Activated CD4-positive, alpha-beta memory T cell treated with anti-CD3 and anti-CD28 coated beads, Interleukin-2, amount 10 ng/mL, durations not matched to agents 7 days and 5 days (primary cell): Measurements from ENCODE around the gene MGAT4A. TPM values are rescaled to one million over a fixed set of nuclear protein-coding genes. Genes with fewer than 3 reads are reported as not detected.
"Not testable (repeated sequence)": the region's sequence is repeated elsewhere in the genome, so short reads cannot be mapped to it uniquely, and the experiment has no call there.

Experiments used
- CTCF ChIA-PET: fragments of 350-600 bp; sonication (Branson Sonifier 250); formaldehyde crosslinking; loops from one replicate; lab custom pipeline; 2021; ENCODE audit warnings: antibody characterized with exemption, inconsistent platforms; lab: Charles Lee
- POLR2A ChIA-PET: fragments of 350-600 bp; sonication (Branson Sonifier 250); formaldehyde crosslinking; loops from one replicate; lab custom pipeline; 2021; ENCODE audit warnings: antibody characterized with exemption; lab: Charles Lee
- DNase-seq: peaks from one replicate; pipeline ENCODE4 v3.0.0-alpha.2; 2020
- H3K27ac Mint-ChIP-seq: one replicate; pipeline ENCODE4 v1.8.0; 2021; ENCODE audit warnings: mild to moderate bottlenecking, mixed read lengths
- H3K27me3 Mint-ChIP-seq: one replicate; pipeline ENCODE4 v1.8.0; 2021; ENCODE audit warnings: mixed read lengths
- H3K36me3 Mint-ChIP-seq: one replicate; pipeline ENCODE4 v1.8.0; 2021; ENCODE audit warnings: low read depth, mixed read lengths
- H3K4me1 Mint-ChIP-seq: one replicate; pipeline ENCODE4 v1.8.0; 2021; ENCODE audit warnings: mixed read lengths
- H3K4me3 Mint-ChIP-seq: one replicate; pipeline ENCODE4 v1.8.0; 2021; ENCODE audit warnings: mild to moderate bottlenecking, mixed read lengths
- H3K9me3 Mint-ChIP-seq: one replicate; pipeline ENCODE4 v1.8.0; 2021; ENCODE audit warnings: mixed read lengths
- total RNA-seq, 2 experiments: library from RNA; stranded (reverse); gene quantifications; one replicate each; pipeline ENCODE4 v1.2.3, GENCODE V29; 2021

Gene MGAT4A
- total RNA-seq, 2 experiments from 2014 or later = 69.8 to 80.6 TPM

DNA sequence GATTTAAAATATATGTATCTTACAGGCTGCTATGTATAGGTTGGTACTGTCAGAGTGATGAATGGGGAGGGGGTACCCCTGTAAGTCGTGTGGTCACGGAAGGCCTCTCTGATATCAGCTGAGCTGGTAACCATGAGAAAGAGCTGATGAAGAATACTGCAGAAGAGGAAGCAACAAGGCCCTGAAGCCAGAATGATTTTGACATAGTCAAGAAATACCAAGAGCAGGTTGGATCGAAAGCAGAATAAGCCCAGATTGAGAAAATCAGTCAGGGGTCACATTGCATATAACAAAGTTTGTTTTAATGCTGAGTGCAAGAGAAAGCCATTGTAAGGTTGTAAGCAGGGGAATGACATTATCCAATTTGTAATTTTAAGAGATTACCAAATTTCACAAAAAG lies 65.3 kb downstream of the MGAT4A start:
- ChIA-PET CTCF (no interaction called here), POLR2A (interaction anchor here (1.3 kb wide), 1 partner anchor 33 kb away, joined by 3 read pairs; no protein-coding TSS in a partner anchor)
- no peak overlapping the region for H3K4me3 Mint-ChIP-seq

DNA sequence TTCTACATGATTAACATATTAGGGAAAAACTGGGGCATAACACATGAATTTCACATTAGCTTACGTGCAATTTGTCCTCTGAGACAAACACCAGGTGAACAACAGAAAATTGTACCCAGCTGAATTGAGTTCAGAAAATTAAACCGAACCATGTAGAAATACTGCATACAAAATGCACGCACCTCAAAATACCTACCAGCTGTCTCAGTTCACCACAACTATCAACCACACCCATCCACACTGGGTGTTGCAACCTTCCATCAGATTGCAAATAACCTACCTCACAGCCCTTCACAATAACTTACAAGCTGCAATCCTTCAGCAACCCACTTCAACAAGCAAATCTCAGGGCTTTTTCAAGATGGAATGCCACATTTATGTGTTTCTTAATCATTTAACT lies 66.6 kb downstream of the MGAT4A start:
- ChIA-PET POLR2A (interaction anchor here (0.7 to 11.3 kb wide), 19 partner anchors 9 to 218 kb away, joined by 3 to 195 read pairs (median 4); partner anchors contain the start of genes COA5, MGAT4A and UNC50), CTCF (interaction anchor here (0.6 to 1.8 kb wide), 11 partner anchors 9 to 173 kb away, joined by 3 to 6 read pairs (median 4); partner anchors contain the start of gene MGAT4A)
- H3K27ac Mint-ChIP-seq = peak overlapping the region; percentile 99
- H3K4me3 Mint-ChIP-seq = peak overlapping the region; percentile 58
- no peaks in the 10 kb centered on the region for H3K27me3 Mint-ChIP-seq
- DNase-seq = peak; percentile 79
- peaks cover 24% of the 10 kb centered on the region for H3K9me3 Mint-ChIP-seq
- H3K4me1 Mint-ChIP-seq = peaks cover 66% of the 10 kb centered on the region
- peaks cover 69% of the 10 kb centered on the region for H3K36me3 Mint-ChIP-seq

More for the DNA sequence above, 65.3 kb downstream of the MGAT4A start:
- H3K27ac Mint-ChIP-seq = peak overlapping the region; percentile 99
- H3K4me1 Mint-ChIP-seq = peaks cover 55% of the 10 kb centered on the region
- H3K27me3 Mint-ChIP-seq = no peaks in the 10 kb centered on the region
- H3K9me3 Mint-ChIP-seq = peaks cover 22% of the 10 kb centered on the region
- no peak for DNase-seq
- peaks cover 69% of the 10 kb centered on the region for H3K36me3 Mint-ChIP-seq

DNA sequence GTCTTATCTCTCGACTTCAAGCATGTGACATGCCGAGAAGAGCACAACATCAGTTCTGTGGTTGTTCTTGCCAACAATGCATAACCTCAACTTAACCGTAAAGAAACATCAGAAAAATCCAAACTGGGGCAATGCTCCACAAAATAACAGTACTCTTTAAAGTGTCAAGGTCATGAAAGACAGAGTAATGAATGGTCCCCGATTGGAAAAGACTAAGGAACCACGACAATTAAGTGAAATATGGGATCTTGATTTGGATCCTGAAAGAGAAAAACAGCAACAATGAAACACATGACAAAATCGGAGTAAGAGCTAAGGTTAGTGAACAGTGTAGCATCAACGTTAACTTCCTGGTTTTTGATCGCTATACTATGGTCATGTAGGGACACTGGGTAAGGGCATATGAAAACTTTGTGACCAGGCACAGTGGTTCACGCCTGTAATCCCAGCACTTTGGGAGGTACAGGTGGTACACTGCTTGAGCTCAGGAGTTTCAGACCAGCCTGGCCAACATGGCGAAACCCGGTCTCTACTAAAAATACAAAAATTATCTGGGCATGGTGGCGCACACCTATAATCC lies 67.3 kb downstream of the MGAT4A start:
- CTCF ChIA-PET = interaction anchor here (0.6 to 1.8 kb wide), 12 partner anchors 10 to 174 kb away, joined by 3 to 6 read pairs (median 4); partner anchors contain the start of gene MGAT4A
- Mint-ChIP-seq H3K4me1 (peaks cover 72% of the 10 kb centered on the region), H3K27ac (peak overlapping the region; percentile 99), H3K27me3 (no peaks in the 10 kb centered on the region), H3K36me3 (peaks cover 67% of the 10 kb centered on the region), H3K9me3 (peaks cover 20% of the 10 kb centered on the region), H3K4me3 (peak overlapping the region; percentile 79)
- POLR2A ChIA-PET = interaction anchor here (0.7 to 11.3 kb wide), 21 partner anchors 10 to 217 kb away, joined by 3 to 195 read pairs (median 4); partner anchors contain the start of genes COA5, MGAT4A and UNC50
- DNase-seq = peak; percentile 30

DNA sequence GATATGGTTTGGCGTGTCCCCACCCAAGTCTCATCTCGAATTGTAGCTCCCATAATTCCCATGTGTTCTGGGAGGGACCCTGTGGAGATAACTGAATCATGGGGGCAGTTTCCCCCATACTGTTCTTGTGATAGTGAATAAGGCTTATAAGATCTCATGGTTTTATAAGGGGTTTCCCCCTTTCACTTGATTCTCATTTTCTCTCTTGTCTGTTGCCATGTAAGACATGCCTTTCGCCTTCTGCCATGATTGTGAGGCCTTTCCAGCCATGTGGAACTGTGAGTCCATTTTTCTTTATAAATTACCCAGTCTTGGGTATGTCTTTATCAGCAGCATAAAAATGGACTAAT lies 71.5 kb downstream of the MGAT4A start:
- Mint-ChIP-seq H3K36me3 (peaks cover 47% of the 10 kb centered on the region), H3K4me3 (peak overlapping the region; percentile 77), H3K4me1 (peaks cover 80% of the 10 kb centered on the region), H3K27ac (peak overlapping the region; percentile 93)
- H3K9me3 Mint-ChIP-seq, DNase-seq, H3K27me3 Mint-ChIP-seq: not testable (repeated sequence)
- CTCF ChIA-PET = interaction anchor here (1.0 to 4.6 kb wide), 4 partner anchors 9 to 112 kb away, joined by 3 to 22 read pairs (median 10); partner anchors contain the start of gene MGAT4A
- POLR2A ChIA-PET = interaction anchor here (0.9 to 11.3 kb wide), 7 partner anchors 35 to 177 kb away, joined by 3 to 195 read pairs (median 8); partner anchors contain the start of gene MGAT4A

DNA sequence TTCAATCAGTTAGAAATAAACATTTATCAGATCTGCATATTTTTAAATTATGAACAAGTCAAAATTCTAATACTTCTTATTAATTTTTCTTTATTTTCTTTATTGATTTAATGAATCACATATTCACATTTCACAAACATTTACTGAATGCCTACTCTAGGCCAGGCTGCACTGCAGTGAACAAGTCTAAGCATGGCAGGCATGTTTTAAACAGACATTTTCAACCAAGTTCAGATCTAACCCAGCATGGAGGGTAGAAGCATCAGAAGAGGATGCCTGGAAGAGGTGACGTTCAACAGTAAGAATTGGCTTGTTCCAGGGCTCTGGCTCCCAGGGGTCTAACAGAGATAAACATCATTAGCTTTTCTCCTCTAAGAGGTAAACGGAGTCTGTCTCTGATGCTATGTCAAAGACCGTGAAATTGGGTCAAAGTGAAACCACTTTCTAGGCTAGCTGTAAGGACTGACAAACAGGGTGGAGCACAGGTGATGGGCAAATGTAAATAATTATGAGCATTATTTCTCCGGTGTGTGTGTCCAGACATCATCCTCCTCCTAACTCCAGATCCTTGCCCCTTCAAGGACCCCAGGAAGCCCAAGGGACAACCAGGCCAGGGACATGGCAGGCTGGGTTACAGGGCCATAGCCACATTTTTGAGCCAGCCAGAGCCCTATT lies 72.0 kb downstream of the MGAT4A start:
- Mint-ChIP-seq H3K4me3 (peak overlapping the region; percentile 77), H3K36me3 (peaks cover 52% of the 10 kb centered on the region), H3K27me3 (no peaks in the 10 kb centered on the region), H3K9me3 (peaks cover 5% of the 10 kb centered on the region), H3K4me1 (peaks cover 80% of the 10 kb centered on the region), H3K27ac (peak overlapping the region; percentile 93)
- peak; percentile 27 for DNase-seq
- CTCF ChIA-PET = interaction anchor here (0.8 to 4.6 kb wide), 5 partner anchors 8 to 112 kb away, joined by 3 to 22 read pairs (median 5); partner anchors contain the start of genes COA5, MGAT4A and UNC50
- POLR2A ChIA-PET = interaction anchor here (1.2 to 11.3 kb wide), 6 partner anchors 35 to 163 kb away, joined by 3 to 195 read pairs (median 8); partner anchors contain the start of gene MGAT4A

DNA sequence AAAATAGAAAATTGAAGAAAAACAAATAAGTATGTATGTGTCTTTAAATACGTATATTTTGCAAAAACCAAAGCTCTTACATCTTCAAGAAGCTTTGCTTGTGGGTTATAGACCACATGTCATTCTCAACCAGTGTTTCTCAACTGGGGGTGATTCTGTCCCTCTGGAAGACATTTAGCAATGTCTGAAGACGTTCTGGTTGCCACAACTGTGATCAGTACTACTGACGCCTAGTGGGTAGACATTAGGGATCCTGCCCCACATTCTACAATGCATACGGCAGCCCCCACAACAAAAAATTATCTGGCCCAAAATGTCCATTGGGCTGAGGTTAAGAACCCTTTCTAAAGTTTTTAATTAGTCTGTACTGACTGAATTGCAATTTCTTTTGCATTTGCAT lies 74.1 kb downstream of the MGAT4A start:
- POLR2A ChIA-PET = interaction anchor here (0.8 to 11.3 kb wide), 6 partner anchors 23 to 192 kb away, joined by 3 to 195 read pairs (median 5); partner anchors contain the start of gene MGAT4A

DNA sequence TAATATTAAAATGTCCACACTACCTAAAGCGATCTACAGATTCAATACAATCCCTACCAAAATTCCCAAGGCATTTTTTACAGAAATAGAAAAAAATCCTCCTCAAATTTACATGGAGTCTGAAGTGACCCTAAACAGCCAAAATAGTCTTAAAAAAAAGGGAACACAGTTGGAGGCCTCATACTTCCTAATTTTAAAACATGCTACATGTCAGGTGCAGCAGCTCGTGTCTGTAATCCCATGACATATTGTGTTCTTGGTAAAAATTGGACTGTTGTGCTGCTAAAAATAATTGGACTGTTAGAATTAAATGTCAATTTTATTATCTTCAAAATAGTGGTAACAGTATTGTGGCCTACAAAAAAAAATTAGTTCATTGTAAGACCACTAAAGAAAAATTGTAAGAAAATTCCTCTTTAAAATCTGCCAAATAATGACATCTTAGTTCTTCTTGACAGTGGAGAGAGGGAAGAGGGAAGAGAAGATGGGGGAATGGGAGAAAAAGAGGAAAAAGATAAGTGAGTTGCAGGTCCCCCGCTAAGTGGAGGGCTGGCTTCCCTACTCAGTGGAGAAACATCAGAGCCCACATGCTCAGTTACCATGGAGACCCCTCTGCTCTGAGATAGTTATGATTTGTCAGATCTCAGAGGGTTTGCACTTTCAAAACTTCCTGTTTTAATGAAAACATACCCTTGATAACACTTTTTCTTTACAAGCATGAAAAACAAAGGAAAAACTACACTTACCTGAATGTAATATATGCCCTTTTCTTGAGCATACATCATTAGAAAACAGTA lies 76.0 kb downstream of the MGAT4A start:
- Mint-ChIP-seq H3K27me3 (no peaks in the 10 kb centered on the region), H3K4me1 (peaks cover 81% of the 10 kb centered on the region), H3K4me3 (no peak overlapping the region), H3K36me3 (peaks cover 59% of the 10 kb centered on the region), H3K9me3 (no peaks in the 10 kb centered on the region), H3K27ac (peak overlapping the region; percentile 53)
- ChIA-PET POLR2A (interaction anchor here (11.3 kb wide), 1 partner anchor 73 kb away, joined by 195 read pairs; the partner anchor contains the start of gene MGAT4A), CTCF (no interaction called here)
- no peak for DNase-seq

More for the DNA sequence above, 74.1 kb downstream of the MGAT4A start:
- peak overlapping the region; percentile 76 for H3K27ac Mint-ChIP-seq
- no peak overlapping the region for H3K4me3 Mint-ChIP-seq
- peaks cover 81% of the 10 kb centered on the region for H3K4me1 Mint-ChIP-seq
- H3K36me3 Mint-ChIP-seq = peaks cover 59% of the 10 kb centered on the region
- H3K9me3 Mint-ChIP-seq = peaks cover 5% of the 10 kb centered on the region
- DNase-seq = no peak
- H3K27me3 Mint-ChIP-seq = no peaks in the 10 kb centered on the region
- CTCF ChIA-PET = interaction anchor here (1.0 to 2.2 kb wide), 10 partner anchors 70 to 181 kb away, joined by 3 to 11 read pairs (median 4); no protein-coding TSS in a partner anchor

DNA sequence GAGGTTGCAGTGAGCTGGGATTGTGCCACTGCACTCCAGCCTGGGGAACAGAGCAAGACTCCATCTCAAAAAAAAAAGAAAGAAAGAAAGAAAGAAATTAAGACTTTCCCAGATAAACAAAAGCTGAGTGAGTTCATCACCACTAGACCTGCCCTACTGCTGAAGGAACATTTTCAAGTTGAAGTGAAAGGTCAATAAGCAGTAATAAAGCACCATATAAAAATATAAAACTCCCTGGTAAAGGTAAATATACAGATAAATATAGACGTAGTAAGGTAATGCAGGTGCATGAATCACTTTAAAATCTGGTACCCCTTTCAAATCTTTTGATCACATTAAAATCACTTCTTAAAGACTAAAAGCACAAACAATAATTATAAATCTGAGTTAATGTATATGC lies 79.9 kb downstream of the MGAT4A start:
- CTCF ChIA-PET = interaction anchor here (1.2 to 1.3 kb wide), 3 partner anchors 8 to 185 kb away, joined by 3 read pairs; no protein-coding TSS in a partner anchor
- H3K9me3 Mint-ChIP-seq = no peaks in the 10 kb centered on the region
- H3K4me3 Mint-ChIP-seq = no peak overlapping the region
- POLR2A ChIA-PET = no interaction called here
- DNase-seq = no peak
- H3K4me1 Mint-ChIP-seq = peaks cover 64% of the 10 kb centered on the region
- no peaks in the 10 kb centered on the region for H3K27me3 Mint-ChIP-seq
- H3K36me3 Mint-ChIP-seq = peaks cover 63% of the 10 kb centered on the region
- no peak overlapping the region for H3K27ac Mint-ChIP-seq

DNA sequence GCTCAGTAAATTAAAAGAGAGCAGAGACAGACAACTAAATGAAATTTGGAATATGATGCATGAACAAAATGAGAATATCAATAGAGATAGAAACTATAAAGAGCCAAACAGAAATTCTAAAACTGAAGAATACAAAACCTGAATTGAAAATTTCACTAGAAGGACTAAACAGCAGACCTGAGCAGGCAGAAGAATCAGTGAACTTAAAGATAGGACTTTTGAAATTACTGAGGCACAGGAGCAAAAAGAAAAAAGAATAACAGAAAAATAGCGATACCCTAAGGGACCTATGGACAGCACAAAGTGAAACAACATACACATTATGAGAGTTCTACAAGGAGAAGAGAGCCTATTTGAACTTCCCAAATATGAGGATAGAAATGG lies 80.9 kb downstream of the MGAT4A start:
- Mint-ChIP-seq H3K27ac (peak overlapping the region; percentile 36), H3K4me1 (peaks cover 56% of the 10 kb centered on the region), H3K36me3 (peaks cover 58% of the 10 kb centered on the region), H3K9me3 (no peaks in the 10 kb centered on the region), H3K27me3 (no peaks in the 10 kb centered on the region), H3K4me3 (no peak overlapping the region)
- no peak for DNase-seq
- ChIA-PET POLR2A (interaction anchor here (0.8 to 2.1 kb wide), 9 partner anchors 12 to 172 kb away, joined by 3 to 13 read pairs (median 4); partner anchors contain the start of genes COA5, MGAT4A and UNC50), CTCF (interaction anchor here (0.7 to 2.0 kb wide), 49 partner anchors 9 to 421 kb away, joined by 3 to 64 read pairs (median 4); partner anchors contain the start of gene MGAT4A)

DNA sequence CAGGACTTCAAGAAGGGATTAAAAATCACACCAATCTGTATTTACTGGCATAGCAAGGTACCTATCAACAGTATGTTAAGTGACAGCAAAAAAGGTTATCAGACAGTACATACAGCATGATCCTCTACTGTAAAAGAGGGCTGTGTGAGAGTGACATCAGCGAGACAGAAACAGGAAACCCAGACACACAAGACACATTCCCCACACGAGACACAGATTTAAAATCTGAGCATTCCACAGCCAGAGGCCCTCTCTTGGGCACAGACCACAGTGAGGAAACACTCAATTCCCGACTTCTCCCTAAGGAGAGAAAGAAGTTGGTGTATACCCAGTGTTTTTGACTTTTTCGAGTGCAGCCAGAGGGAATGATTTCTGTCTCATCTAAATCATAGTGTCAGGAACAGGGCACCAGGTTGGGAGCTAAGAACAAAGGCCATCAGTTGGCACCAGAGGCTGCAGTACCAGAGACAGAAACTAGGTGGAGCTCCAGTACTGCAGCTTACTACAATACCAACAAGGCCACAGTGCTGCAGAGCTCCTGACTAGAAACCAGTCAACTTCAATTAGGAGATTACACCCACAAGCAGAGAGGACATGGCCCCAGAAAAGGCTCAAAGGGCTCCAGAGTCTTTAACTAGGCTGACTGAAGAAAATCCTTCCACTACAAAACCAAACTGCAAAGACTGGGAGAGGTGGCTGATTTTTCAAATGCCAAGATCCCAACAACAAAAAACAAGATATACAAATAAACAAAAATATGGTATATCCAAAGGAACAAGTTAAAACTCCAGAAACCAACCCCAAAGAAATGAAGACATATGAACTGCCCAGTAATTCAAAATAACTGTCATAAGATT lies 81.6 kb downstream of the MGAT4A start:
- ChIA-PET POLR2A (interaction anchor here (0.8 to 2.1 kb wide), 13 partner anchors 12 to 215 kb away, joined by 3 to 13 read pairs (median 3); partner anchors contain the start of genes COA5, MGAT4A and UNC50), CTCF (interaction anchor here (0.6 to 2.0 kb wide), 50 partner anchors 10 to 421 kb away, joined by 3 to 64 read pairs (median 4); partner anchors contain the start of gene MGAT4A)
- Mint-ChIP-seq H3K9me3 (no peaks in the 10 kb centered on the region), H3K4me1 (peaks cover 50% of the 10 kb centered on the region), H3K27ac (peak overlapping the region; percentile 36), H3K4me3 (no peak overlapping the region), H3K27me3 (no peaks in the 10 kb centered on the region), H3K36me3 (peaks cover 53% of the 10 kb centered on the region)
- peak; percentile 86 for DNase-seq

DNA sequence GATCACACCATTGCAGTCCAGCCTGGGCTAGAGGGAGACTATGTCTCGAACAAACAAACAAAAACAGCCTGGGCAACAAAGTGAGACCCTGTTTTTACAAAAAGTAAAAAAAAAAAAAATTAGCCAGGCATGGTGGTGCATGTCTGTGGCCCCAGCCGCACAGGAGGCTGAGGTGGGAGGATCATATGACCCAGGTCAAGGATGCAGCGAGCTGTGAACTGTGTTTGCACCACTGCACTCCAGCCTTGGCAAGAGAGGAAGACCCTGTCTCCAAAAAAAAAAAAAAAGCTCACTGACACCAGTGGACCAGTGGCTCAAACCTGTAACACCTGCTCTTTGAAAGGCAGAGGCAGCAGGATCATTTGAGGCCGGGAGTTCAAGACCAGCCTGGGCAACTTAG lies 82.5 kb downstream of the MGAT4A start:
- H3K27me3 Mint-ChIP-seq = no peaks in the 10 kb centered on the region
- H3K9me3 Mint-ChIP-seq = no peaks in the 10 kb centered on the region
- H3K4me1 Mint-ChIP-seq = peaks cover 41% of the 10 kb centered on the region
- no peak for DNase-seq
- H3K4me3 Mint-ChIP-seq = no peak overlapping the region
- ChIA-PET POLR2A (interaction anchor here (1.1 to 2.1 kb wide), 6 partner anchors 35 to 216 kb away, joined by 3 to 5 read pairs (median 3); partner anchors contain the start of genes COA5 and UNC50), CTCF (interaction anchor here (1.0 to 2.0 kb wide), 12 partner anchors 11 to 422 kb away, joined by 3 to 64 read pairs (median 8); partner anchors contain the start of gene MGAT4A)
- no peak overlapping the region for H3K27ac Mint-ChIP-seq
- peaks cover 52% of the 10 kb centered on the region for H3K36me3 Mint-ChIP-seq
